ENCODE results near the gene STRIP1.

DNA sequence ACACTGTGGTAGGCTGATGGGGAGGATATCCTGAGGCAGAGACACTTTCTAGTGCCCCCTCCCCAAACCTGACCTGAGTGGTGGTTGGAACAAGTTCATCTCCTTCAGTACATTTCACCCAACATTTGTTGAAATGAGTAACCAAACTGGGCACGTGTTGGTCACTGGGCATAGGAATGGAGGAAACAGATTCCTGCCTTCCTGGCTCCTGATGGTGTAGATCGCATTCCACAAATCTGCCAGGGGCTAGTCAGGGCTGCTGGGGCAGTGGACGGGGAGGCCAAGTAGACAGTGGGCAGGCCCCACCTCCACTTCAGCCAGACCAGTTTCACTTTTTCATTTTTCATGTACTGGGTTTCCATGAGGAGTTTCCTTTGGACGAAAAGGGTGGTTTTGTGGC, 52.5 kb downstream of the STRIP1 start:
- TF ChIP-seq, protein P1, sequence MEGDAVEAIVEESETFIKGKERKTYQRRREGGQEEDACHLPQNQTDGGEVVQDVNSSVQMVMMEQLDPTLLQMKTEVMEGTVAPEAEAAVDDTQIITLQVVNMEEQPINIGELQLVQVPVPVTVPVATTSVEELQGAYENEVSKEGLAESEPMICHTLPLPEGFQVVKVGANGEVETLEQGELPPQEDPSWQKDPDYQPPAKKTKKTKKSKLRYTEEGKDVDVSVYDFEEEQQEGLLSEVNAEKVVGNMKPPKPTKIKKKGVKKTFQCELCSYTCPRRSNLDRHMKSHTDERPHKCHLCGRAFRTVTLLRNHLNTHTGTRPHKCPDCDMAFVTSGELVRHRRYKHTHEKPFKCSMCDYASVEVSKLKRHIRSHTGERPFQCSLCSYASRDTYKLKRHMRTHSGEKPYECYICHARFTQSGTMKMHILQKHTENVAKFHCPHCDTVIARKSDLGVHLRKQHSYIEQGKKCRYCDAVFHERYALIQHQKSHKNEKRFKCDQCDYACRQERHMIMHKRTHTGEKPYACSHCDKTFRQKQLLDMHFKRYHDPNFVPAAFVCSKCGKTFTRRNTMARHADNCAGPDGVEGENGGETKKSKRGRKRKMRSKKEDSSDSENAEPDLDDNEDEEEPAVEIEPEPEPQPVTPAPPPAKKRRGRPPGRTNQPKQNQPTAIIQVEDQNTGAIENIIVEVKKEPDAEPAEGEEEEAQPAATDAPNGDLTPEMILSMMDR (conservative IDR thresholded peaks at IDR 0.05 in 1 of 2, IDR thresholded peaks at IDR 0.05 in 1 of 2; ENCODE audit: extremely low read depth in 1 of 2, insufficient read depth in 1 of 2, low read depth in 1 of 2, low read length in 2 of 2), result no peak
- no peak for TF ChIP-seq EZH2 (IDR thresholded peaks at IDR 0.05; ENCODE audit: borderline replicate concordance, low read length)
